ENCODE results near the gene TFPT. TPM values are rescaled to one million over a fixed set of nuclear protein-coding genes. Genes with fewer than 3 reads are reported as not detected.
"Not testable (repeated sequence)": the region's sequence is repeated elsewhere in the genome, so short reads cannot be mapped to it uniquely, and the experiment has no call there.

Gene TFPT
- total RNA-seq, 2 donors from 2014 or later = 30.7 to 52.0 TPM

DNA sequence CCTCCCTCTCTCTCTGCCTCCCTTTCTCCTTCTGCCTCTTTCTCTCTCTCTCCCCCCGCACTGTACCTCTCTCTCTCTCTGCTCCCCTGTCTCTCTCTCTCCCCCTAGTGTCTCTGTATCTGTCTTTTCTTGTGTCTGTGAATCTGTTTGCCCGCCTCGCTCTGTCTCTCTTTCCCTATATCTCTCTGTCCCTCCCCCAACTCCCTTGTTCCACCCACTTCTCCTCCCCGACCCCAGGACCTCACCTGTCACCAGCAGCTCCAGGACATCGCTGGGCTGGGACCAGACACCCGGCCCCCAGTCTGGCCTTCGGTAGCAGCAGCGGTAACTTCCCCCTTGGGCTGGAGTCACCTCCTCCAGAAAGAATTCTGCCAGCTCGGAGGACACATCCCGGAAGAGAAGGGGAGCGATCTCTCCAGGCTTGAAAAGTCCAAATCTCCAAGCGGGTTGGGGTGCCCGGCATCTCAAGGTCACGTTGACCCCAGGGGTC, 18.8 kb downstream of the TFPT start:
- H3K4me1 ChIP-seq (replicated peaks) = no peaks in the 10 kb centered on the region
- H3K4me3 ChIP-seq = peak overlapping the region in 1 of 2 donors; percentile 10
- DNase-seq (ENCODE audit: low spot score) = no peak
- no peaks in the 10 kb centered on the region for H3K27me3 ChIP-seq (replicated peaks; ENCODE audit: insufficient read depth)
- TF ChIP-seq POLR2AphosphoS5 (IDR thresholded peaks at IDR 0.05) (no peak), POLR2A (IDR thresholded peaks at IDR 0.05) (no peak)
- TF ChIP-seq, protein P1, sequence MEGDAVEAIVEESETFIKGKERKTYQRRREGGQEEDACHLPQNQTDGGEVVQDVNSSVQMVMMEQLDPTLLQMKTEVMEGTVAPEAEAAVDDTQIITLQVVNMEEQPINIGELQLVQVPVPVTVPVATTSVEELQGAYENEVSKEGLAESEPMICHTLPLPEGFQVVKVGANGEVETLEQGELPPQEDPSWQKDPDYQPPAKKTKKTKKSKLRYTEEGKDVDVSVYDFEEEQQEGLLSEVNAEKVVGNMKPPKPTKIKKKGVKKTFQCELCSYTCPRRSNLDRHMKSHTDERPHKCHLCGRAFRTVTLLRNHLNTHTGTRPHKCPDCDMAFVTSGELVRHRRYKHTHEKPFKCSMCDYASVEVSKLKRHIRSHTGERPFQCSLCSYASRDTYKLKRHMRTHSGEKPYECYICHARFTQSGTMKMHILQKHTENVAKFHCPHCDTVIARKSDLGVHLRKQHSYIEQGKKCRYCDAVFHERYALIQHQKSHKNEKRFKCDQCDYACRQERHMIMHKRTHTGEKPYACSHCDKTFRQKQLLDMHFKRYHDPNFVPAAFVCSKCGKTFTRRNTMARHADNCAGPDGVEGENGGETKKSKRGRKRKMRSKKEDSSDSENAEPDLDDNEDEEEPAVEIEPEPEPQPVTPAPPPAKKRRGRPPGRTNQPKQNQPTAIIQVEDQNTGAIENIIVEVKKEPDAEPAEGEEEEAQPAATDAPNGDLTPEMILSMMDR (IDR thresholded peaks at IDR 0.05) = no peak
- H3K36me3 ChIP-seq = no peaks in the 10 kb centered on the region
- peak overlapping the region; percentile 9 to 47 for H3K27ac ChIP-seq
- H3K9me3 ChIP-seq = no peaks in the 10 kb centered on the region
- intact Hi-C loops (cut with DNase I) = no loop called here
- 9% methylated on average over 11 of the region's 14 CpGs for WGBS

DNA sequence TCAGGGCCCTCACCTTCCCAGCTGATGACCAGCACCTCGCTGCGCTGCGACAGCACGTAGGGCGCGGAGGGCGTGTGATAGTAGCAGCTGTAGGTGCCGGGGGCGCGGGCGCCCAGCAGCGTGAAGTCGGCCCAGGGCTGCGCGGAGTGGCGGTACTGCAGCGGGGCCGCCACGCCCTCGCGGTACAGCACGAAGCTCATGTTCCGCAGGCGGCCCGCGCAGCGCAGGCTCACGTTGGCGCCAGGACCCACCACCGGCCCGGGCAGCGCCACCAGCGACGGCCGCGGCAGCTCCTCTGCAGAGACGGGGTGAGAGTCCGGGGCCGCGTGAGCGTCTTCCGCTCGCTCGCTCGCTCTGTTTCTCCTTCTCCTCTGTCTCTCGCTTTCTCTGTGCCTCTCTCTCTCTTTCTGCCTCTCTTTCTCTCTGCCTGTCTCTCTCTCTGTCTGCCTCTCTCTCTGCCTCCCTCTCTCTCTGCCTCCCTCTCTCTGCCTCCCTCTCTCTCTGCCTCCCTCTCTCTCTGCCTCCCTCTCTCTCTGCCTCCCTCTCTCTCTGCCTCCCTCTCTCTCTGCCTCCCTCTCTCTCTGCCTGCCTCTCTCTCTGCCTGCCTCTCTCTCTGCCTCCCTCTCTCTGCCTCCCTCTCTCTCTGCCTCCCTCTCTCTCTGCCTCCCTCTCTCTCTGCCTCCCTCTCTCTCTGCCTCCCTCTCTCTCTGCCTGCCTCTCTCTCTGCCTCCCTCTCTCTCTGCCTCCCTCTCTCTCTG, 19.4 kb downstream of the TFPT start:
- H3K4me1 ChIP-seq (replicated peaks); intact Hi-C loops (cut with DNase I); H3K36me3 ChIP-seq; H3K9me3 ChIP-seq; H3K27me3 ChIP-seq (replicated peaks; ENCODE audit: insufficient read depth): not testable (repeated sequence)
- peak overlapping the region; percentile 17 to 37 for H3K4me3 ChIP-seq
- H3K27ac ChIP-seq = peak overlapping the region in 1 of 2 donors; percentile 43
- 1% methylated on average over 44 of the region's 46 CpGs for WGBS
- peak; percentile 39 for DNase-seq (ENCODE audit: low spot score)

DNA sequence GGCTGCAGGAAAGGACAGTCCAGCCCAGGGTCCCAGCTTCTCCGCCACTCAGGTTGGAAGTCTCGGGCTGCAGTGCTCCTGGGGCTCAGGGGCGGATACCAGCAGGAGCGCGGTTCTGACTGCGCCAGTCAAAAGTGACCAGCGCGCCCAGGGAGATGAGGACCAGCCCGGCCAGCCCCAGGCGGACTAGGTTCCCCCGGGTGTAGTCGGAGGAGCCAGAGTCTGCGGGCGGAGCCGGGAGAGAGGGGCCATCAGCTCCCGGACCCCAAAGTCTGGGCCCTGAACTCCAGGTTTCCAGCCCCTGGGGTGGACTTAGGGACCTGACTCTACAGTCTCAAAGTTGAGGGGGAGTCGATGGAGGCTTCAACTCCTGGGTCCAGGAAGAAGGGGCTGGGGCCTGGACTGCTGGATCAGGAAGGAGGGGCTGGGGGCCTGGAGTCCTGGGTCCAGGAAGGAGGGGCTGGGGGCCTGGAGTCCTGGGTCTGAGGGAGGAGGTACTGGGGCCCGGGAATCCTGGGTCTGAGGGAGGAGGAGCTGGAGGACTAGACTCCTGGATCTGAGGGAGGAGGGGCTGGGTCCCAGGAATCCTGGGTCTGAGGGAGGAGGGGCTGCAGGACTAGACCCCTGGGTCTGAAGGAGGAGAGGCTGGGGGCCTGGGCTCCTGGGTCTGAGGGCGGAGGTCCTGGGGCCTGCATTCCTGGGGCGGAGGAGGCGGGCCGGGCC, 20.2 kb downstream of the TFPT start:
- no peak for DNase-seq (ENCODE audit: low spot score)
- no peaks in the 10 kb centered on the region for H3K36me3 ChIP-seq
- no peaks in the 10 kb centered on the region for H3K9me3 ChIP-seq
- H3K27me3 ChIP-seq (replicated peaks; ENCODE audit: insufficient read depth) = no peaks in the 10 kb centered on the region
- peak overlapping the region in 1 of 2 donors; percentile 43 for H3K27ac ChIP-seq
- peak overlapping the region; percentile 17 to 37 for H3K4me3 ChIP-seq
- WGBS = 77% methylated on average over 18 of the region's 22 CpGs
- intact Hi-C loops (cut with DNase I) = no loop called here
- H3K4me1 ChIP-seq (replicated peaks) = no peaks in the 10 kb centered on the region
- no peak for TF ChIP-seq POLR2AphosphoS5 (IDR thresholded peaks at IDR 0.05)
- TF ChIP-seq, protein P1 (IDR thresholded peaks at IDR 0.05) = no peak
- no peak for TF ChIP-seq POLR2A (IDR thresholded peaks at IDR 0.05)

DNA sequence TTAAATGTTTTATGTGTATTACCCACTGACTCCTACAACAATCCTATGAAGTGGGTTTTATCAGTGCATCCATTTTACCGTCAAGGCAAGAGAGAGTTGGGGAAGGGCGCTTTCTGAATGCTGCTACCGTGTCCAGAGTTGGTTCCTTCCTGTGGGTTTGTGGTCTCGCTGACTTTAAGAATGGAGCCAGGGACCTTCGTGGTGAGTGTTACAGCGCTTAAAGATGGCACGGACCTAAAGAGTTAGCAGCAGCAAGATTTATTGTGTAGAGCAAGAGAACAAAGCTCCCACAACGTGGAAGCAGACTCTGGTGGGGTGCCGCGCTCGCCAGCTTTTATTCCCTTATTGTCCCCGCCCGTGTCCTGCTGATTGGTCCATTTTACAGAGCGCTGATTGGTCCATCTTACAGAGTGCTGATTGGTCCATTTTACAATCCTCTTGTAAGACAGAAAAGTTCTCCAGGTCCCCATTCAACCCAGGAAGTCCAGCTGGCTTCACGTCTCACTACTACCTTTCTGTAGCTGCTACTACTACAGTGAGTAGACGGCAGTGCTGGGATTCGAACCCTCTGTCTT, 20.9 kb downstream of the TFPT start:
- intact Hi-C loops (cut with DNase I) = no loop called here
- 85% methylated on average over 17 of the region's 17 CpGs for WGBS
- no peaks in the 10 kb centered on the region for H3K9me3 ChIP-seq
- no peak overlapping the region for H3K4me3 ChIP-seq
- H3K27me3 ChIP-seq (replicated peaks; ENCODE audit: insufficient read depth) = no peaks in the 10 kb centered on the region
- H3K36me3 ChIP-seq = no peaks in the 10 kb centered on the region
- TF ChIP-seq POLR2A (IDR thresholded peaks at IDR 0.05) (no peak), POLR2AphosphoS5 (IDR thresholded peaks at IDR 0.05) (no peak)
- TF ChIP-seq, protein P1 (IDR thresholded peaks at IDR 0.05) = no peak
- no peak for DNase-seq (ENCODE audit: low spot score)
- no peaks in the 10 kb centered on the region for H3K4me1 ChIP-seq (replicated peaks)
- H3K27ac ChIP-seq = no peak overlapping the region

DNA sequence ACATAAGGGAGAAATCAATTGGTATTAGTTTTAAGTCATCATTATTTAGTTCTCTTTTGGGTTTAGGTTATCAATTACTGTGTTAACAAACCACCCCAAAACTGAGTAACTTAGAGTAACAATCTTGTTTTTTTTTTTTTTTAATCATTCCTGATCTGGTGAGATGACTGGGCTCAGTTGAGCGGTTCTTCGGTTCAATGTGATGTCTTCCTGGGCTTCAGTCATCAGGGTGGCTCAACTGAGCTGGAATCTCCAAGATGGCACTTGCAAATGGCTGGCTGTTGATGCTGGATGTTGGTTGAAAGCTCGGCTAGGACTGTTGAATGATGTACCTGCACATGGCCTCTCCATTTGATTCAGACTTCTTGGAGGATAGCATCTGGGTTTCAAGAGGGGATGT, 31.0 kb downstream of the TFPT start:
- Histone ChIP-seq H3K27me3 (replicated peaks; ENCODE audit: insufficient read depth) (no peaks in the 10 kb centered on the region), H3K4me3 (no peak overlapping the region), H3K9me3 (no peaks in the 10 kb centered on the region), H3K4me1 (replicated peaks) (no peaks in the 10 kb centered on the region), H3K36me3 (no peaks in the 10 kb centered on the region), H3K27ac (no peak overlapping the region)
- TF ChIP-seq, protein P1 (IDR thresholded peaks at IDR 0.05) = no peak
- TF ChIP-seq POLR2A (IDR thresholded peaks at IDR 0.05) = no peak
- no peak for TF ChIP-seq POLR2AphosphoS5 (IDR thresholded peaks at IDR 0.05)
- WGBS = 94% methylated on average over 3 of the region's 3 CpGs
- no peak for DNase-seq (ENCODE audit: low spot score)
- intact Hi-C loops (cut with DNase I) = no loop called here
